Measurements from ENCODE around the gene ATXN7L2. TPM values are rescaled to one million over a fixed set of nuclear protein-coding genes. Genes with fewer than 3 reads are reported as not detected.
"Not testable (repeated sequence)": the region's sequence is repeated elsewhere in the genome, so short reads cannot be mapped to it uniquely, and the experiment has no call there.

ATXN7L2 gene, protein sequence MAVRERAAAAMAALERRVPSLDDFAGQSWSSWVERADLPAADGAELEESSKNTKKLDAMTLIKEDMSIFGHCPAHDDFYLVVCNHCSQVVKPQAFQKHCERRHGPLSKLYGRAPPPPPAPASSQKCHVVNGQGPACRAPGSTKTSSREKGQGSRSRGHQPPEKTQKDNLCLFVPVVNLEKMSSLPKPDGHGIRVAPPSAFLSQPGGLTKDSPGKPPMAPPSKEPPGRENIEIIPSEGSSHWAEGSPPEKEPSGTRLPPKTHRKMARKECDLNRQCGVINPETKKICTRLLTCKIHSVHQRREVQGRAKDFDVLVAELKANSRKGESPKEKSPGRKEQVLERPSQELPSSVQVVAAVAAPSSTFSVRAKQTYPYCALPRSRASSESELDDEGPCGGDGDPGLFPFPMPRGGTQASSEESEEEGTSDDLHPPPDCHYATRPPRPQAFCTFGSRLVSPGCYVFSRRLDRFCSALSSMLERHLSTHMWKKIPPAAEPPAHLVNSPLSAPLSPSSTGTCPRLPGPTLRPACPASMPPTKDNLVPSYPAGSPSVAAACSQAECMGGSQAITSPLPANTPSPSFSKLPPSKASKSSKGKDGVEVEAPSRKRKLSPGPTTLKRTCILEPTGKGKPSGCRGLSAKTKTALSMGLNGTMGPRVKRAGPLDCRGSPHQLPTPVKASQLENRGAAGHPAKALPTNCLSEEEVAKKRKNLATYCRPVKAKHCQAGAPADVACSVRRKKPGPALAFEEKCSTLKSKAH
- 17.4 and 18.0 TPM in 2 replicates for total RNA-seq

DNA sequence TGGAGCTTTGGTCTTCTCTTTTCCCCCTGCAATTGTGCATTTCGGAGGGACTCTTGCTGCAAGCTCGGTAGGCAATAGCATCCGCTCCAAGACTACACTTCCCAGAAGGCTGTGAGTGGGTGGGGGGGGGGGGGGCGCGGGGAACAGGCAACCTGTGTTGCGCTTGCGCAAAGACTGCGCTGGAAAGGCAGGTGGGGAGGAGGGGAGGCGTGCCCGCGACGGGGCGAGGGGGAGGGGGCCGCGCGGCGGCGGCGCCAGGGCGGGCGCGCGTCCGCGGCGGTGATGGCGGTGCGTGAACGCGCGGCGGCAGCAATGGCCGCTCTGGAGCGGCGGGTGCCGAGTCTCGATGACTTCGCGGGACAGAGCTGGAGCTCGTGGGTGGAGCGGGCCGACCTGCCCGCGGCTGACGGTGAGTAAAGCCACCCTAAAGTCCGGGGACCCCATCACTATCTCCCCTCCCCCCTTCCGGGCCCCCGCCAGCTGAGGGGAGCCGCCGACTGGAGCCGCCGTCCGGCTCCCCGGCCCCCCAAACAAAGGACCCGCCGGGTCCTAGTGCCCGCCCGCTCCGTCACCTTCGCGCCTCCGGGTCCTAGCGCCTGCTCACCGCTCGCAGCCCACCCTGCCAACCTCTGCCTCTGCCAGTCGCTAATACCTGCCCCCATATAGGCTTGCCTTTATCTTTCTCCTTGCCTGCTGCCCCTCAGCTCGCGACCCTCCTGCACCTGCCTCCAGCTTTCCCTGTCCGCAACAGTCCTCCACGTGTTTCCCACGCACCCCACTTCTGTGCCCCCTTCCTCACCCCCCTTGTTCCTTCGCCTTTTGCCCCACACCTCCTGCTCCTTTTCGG, at the start of gene ATXN7L2:
ATXN7L2 (plus strand) TSS at position 234 of the 847 bp plus-strand sequence; CDS start at position 283, 49 bp downstream.
- Mint-ChIP-seq H3K4me1 (ENCODE audit: low read depth) (peaks cover 35% of the 10 kb centered on the region), H3K9me3 (no peaks in the 10 kb centered on the region), H3K27me3 (ENCODE audit: insufficient read depth) (peaks cover 13% of the 10 kb centered on the region), H3K36me3 (ENCODE audit: low read depth) (no peaks in the 10 kb centered on the region), H3K4me3 (peak within 1 kb of the TSS; percentile 95), H3K27ac (peak within 1 kb of the TSS; percentile 96)
- intact Hi-C loops (cut with micrococcal nuclease) = loop anchor here (1.0 to 5.0 kb wide), 9 partner anchors 10 to 550 kb away; partner anchors contain the start of genes CELSR2, CYB561D1, GSTM3 and PSMA5
- peak; percentile 87 for DNase-seq (ENCODE audit: low spot score)

DNA sequence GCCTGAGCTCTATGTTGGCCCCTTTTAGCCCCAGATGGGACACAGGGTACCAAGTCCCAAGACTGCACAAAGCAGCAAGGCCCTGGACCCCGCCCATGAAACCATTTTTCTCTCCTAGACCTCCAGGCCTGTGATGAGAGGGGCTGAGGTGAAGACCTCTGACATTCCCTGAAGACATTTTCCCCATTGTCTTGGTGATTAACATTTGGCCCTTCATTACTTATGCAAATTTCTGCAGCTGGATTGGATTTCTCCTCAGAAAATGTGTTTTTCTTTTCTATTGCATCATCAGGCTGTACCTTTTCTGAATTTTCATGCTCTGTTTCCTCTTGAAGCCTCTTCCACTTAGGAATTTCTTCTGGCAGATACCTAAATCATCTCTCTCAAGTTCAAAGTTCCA, 49.2 kb upstream of the ATXN7L2 start:
- no peaks in the 10 kb centered on the region for H3K4me1 Mint-ChIP-seq (ENCODE audit: low read depth)
- H3K4me3 Mint-ChIP-seq = no peak overlapping the region
- H3K27ac Mint-ChIP-seq = no peak overlapping the region
- H3K9me3 Mint-ChIP-seq = no peaks in the 10 kb centered on the region
- DNase-seq (ENCODE audit: low spot score) = no peak
- intact Hi-C loops (cut with micrococcal nuclease) = no loop called here
- peaks cover 8% of the 10 kb centered on the region for H3K27me3 Mint-ChIP-seq (ENCODE audit: insufficient read depth)
- no peaks in the 10 kb centered on the region for H3K36me3 Mint-ChIP-seq (ENCODE audit: low read depth)

DNA sequence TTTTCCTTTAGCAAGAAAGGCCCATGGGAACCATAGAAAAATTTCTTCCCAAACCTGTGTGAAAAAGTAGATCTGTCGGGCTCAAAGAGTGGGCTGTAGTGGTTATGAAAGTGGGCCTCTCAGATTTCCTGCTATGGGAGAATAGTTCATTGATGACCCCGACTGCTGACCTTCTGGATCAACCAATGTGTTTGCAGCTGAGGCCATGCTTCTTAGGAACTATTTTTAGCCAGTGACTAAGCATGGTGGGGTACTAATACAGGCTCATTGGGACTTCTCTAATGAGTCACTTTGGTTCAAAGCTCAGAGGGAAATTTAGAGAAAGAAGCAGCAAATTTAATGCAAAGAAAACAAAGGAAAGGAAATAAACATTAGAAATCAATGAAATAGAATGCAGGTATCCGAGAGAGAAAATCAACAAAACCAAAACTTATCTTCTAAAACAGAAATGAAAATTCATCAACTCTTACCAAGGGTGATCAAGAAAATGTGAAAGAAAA, 44.9 kb upstream of the ATXN7L2 start:
- Mint-ChIP-seq H3K4me1 (ENCODE audit: low read depth) (no peaks in the 10 kb centered on the region), H3K27me3 (ENCODE audit: insufficient read depth) (peaks cover 3% of the 10 kb centered on the region), H3K36me3 (ENCODE audit: low read depth) (no peaks in the 10 kb centered on the region), H3K9me3 (no peaks in the 10 kb centered on the region), H3K27ac (no peak overlapping the region), H3K4me3 (no peak overlapping the region)
- no peak for DNase-seq (ENCODE audit: low spot score)
- intact Hi-C loops (cut with micrococcal nuclease) = no loop called here

DNA sequence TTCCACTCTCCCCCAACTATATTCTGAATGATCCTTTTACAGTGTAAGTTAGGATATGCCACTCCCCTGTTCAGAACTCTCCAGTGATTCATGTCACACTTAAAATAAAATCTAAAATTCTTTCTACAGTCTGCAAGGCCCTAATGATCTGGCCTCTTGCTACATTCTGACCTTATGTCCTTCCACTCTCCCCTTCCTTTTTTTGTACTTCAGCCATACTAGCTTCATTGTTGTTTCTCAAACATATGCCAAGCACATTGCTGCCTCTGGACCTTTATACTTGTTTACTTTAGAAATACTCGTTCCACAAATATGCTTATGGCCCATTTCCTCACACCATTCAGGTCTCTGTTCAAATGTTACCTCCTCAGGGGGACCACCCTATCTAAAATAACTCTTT, 42.6 kb upstream of the ATXN7L2 start:
- H3K36me3 Mint-ChIP-seq (ENCODE audit: low read depth) = no peaks in the 10 kb centered on the region
- H3K27ac Mint-ChIP-seq = no peak overlapping the region
- intact Hi-C loops (cut with micrococcal nuclease) = no loop called here
- H3K4me1 Mint-ChIP-seq (ENCODE audit: low read depth) = no peaks in the 10 kb centered on the region
- no peaks in the 10 kb centered on the region for H3K9me3 Mint-ChIP-seq
- H3K27me3 Mint-ChIP-seq (ENCODE audit: insufficient read depth) = peaks cover 12% of the 10 kb centered on the region
- H3K4me3 Mint-ChIP-seq = no peak overlapping the region
- no peak for DNase-seq (ENCODE audit: low spot score)

DNA sequence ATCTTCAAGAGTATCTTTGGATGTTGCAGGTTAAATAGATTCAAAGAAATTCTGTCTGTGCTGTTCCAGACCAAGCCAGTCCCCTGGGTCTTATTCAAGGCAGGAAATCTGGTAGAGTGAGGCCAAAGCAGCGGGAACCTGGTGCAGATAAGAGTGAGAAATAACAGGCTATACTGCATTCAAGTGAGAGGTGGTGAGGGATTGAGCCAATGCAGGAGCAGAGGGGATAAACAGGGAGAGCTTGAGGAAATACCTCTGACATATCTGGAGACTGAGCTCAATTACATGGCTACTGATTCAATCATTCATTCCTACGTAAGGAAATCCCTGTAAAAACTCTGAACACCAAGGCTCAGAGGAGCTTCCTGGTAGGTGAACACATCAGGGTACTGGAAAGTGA, 40.2 kb upstream of the ATXN7L2 start:
- H3K27me3 Mint-ChIP-seq (ENCODE audit: insufficient read depth) = peaks cover 20% of the 10 kb centered on the region
- H3K36me3 Mint-ChIP-seq (ENCODE audit: low read depth) = no peaks in the 10 kb centered on the region
- H3K9me3 Mint-ChIP-seq = no peaks in the 10 kb centered on the region
- DNase-seq (ENCODE audit: low spot score) = no peak
- H3K4me3 Mint-ChIP-seq = no peak overlapping the region
- no peak overlapping the region for H3K27ac Mint-ChIP-seq
- H3K4me1 Mint-ChIP-seq (ENCODE audit: low read depth) = no peaks in the 10 kb centered on the region
- intact Hi-C loops (cut with micrococcal nuclease) = no loop called here

DNA sequence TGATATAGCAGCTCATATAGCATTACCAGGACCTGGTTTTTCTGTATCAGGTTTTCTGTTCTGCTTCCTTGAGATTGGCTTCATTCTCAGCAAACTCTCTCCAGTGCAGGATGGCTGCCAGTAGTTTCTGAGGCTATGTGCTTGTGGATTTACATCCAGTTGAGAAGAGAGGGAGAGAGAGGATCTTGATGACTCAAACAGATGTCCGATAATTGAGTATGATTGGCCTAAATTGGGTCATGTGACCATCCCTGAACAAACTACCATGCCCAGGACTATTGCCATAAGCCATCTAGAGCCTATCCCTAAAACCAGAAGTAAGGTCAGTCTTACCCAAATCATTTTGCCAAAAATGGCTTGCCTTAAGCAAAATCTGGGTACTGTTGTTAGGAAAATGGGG, 39.4 kb upstream of the ATXN7L2 start:
- Mint-ChIP-seq H3K36me3 (ENCODE audit: low read depth) (no peaks in the 10 kb centered on the region), H3K4me1 (ENCODE audit: low read depth) (no peaks in the 10 kb centered on the region), H3K27me3 (ENCODE audit: insufficient read depth) (peaks cover 26% of the 10 kb centered on the region), H3K4me3 (no peak overlapping the region), H3K9me3 (no peaks in the 10 kb centered on the region), H3K27ac (no peak overlapping the region)
- DNase-seq (ENCODE audit: low spot score) = no peak
- intact Hi-C loops (cut with micrococcal nuclease) = no loop called here

DNA sequence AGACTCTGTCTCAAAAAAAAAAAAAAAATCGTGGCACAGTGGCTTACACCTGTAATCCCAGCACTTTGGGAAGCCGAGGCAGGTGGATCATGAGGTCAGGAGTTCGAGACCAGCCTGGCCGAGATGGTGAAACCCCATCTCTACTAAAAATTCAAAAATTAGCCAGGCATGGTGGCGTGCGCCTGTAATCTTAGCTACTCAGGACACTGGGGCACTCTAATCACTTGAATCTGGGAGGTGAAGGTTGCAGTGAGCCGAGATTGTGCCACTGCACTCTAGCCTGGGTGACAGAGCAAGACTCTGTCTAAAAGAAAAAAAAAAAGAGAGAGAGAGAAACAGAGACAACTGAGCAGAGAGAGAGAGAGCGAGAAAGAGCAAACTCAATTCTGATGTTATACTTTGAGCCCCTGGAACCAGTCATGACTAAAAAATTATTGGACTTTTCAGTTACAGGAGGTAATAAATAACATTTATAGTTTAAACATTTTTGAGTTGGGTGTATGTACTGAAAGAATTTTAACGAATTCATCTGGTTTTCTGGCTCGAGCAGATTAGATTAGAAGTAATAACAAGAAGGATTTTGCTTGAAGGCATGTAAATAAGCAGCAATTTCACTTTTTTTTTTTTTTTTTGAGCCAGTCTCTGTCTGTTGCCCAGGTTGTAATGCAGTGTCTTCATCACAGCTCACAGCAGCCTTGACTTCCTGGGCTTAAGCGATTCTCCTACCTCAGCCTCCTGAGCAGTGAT, 37.6 kb upstream of the ATXN7L2 start:
- H3K9me3 Mint-ChIP-seq; H3K27ac Mint-ChIP-seq; intact Hi-C loops (cut with micrococcal nuclease); H3K4me1 Mint-ChIP-seq (ENCODE audit: low read depth); DNase-seq (ENCODE audit: low spot score); H3K4me3 Mint-ChIP-seq; H3K36me3 Mint-ChIP-seq (ENCODE audit: low read depth): not testable (repeated sequence)
- H3K27me3 Mint-ChIP-seq (ENCODE audit: insufficient read depth) = peaks cover 37% of the 10 kb centered on the region

DNA sequence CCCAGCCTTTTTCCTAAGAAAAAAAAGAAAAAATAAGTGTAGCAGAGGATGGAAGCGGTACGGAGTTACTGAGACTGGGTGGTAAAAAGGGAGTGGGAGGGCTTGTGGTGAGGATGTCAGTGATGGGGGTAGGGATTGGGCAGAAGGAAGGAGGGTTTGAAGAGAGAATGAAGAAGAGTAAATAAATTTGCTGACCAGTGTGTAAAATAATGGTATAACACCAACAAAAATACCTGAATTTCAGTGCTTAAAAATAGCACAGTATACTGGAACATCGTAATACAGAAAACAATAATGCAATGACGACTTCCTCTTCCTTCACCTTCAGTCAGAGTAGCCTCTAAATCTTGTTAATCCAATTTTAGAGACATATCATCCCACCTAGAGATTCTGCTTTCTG, 36.2 kb upstream of the ATXN7L2 start:
- H3K36me3 Mint-ChIP-seq (ENCODE audit: low read depth) = no peaks in the 10 kb centered on the region
- peaks cover 38% of the 10 kb centered on the region for H3K27me3 Mint-ChIP-seq (ENCODE audit: insufficient read depth)
- no peak overlapping the region for H3K27ac Mint-ChIP-seq
- intact Hi-C loops (cut with micrococcal nuclease) = no loop called here
- peaks cover 3% of the 10 kb centered on the region for H3K9me3 Mint-ChIP-seq
- DNase-seq (ENCODE audit: low spot score) = no peak
- no peaks in the 10 kb centered on the region for H3K4me1 Mint-ChIP-seq (ENCODE audit: low read depth)
- no peak overlapping the region for H3K4me3 Mint-ChIP-seq

DNA sequence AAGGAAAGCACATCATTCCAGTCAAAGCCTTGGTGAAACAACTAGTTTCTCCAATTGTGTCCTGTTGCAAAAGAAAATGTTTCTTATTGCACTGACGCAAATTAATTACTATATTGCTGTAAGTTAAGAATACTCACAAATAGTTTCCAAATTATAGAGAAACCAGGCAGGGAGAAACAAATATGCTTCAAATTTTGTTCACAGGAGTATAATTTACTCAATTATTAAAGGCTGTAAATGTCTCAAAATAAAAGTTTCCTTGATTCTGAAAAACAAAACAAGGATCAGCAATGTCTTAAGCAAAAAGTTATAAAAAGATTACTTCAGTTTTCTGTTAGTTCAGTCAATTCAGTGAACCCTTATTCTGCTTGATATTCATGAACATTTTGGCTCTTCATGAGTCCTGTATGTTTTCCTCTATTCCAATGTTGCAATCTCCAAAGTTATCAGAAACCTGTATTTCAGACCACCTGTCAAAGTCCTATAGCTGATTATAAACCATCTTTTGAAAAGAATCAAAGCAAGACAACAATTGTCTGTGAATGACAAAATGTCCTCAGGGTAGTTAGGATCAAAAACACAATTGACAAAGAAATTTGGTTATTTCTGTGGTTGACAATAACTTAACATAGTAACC, 29.1 kb upstream of the ATXN7L2 start:
- DNase-seq (ENCODE audit: low spot score) = no peak
- H3K4me3 Mint-ChIP-seq = no peak overlapping the region
- no peaks in the 10 kb centered on the region for H3K4me1 Mint-ChIP-seq (ENCODE audit: low read depth)
- H3K9me3 Mint-ChIP-seq = peaks cover 21% of the 10 kb centered on the region
- no peaks in the 10 kb centered on the region for H3K36me3 Mint-ChIP-seq (ENCODE audit: low read depth)
- intact Hi-C loops (cut with micrococcal nuclease) = no loop called here
- no peak overlapping the region for H3K27ac Mint-ChIP-seq
- peaks cover 30% of the 10 kb centered on the region for H3K27me3 Mint-ChIP-seq (ENCODE audit: insufficient read depth)

DNA sequence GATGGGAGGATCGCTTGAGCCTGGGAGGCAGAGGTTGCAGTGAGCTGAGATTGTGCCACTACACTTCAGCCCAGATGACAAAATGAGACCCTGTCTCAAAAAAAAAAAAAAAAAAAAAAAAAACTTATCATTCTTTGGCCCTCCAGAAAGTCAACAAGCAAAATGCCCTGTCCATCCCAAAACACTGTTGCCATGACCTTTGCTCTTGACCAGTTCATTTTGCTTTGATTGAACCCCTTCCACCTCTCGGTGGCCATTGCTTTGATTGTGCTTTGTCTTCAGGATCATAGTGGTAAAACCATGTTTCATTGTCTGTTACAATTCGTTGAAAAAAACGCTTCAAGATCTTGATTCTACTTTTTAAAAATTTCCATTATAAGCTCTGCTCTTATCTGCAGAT, 25.9 kb upstream of the ATXN7L2 start:
- DNase-seq (ENCODE audit: low spot score) = no peak
- peaks cover 40% of the 10 kb centered on the region for H3K27me3 Mint-ChIP-seq (ENCODE audit: insufficient read depth)
- no peaks in the 10 kb centered on the region for H3K4me1 Mint-ChIP-seq (ENCODE audit: low read depth)
- no peaks in the 10 kb centered on the region for H3K36me3 Mint-ChIP-seq (ENCODE audit: low read depth)
- no peak overlapping the region for H3K27ac Mint-ChIP-seq
- intact Hi-C loops (cut with micrococcal nuclease) = no loop called here
- peaks cover 20% of the 10 kb centered on the region for H3K9me3 Mint-ChIP-seq
- no peak overlapping the region for H3K4me3 Mint-ChIP-seq

DNA sequence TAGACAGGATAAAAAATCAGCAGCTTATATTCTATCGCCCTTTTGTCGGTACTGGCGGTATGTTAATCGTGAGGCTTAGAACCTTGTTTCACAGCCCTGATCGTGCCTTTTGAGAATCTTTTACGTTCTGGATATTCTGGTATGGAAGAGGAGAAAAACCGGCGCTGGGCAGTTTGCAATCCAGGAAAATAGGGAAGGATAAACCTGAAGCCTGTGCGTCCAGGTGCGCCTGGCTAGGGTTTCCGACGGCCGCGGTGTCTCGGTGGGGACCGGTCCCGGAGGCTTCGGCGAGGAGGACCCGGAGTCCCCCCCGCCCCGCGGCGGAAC, 17.6 kb upstream of the ATXN7L2 start:
- Mint-ChIP-seq H3K36me3 (ENCODE audit: low read depth) (no peaks in the 10 kb centered on the region), H3K27ac (no peak overlapping the region), H3K4me1 (ENCODE audit: low read depth) (no peaks in the 10 kb centered on the region), H3K4me3 (peak overlapping the region; percentile 72), H3K9me3 (no peaks in the 10 kb centered on the region), H3K27me3 (ENCODE audit: insufficient read depth) (peaks cover 82% of the 10 kb centered on the region)
- DNase-seq (ENCODE audit: low spot score) = no peak
- intact Hi-C loops (cut with micrococcal nuclease) = loop anchor here (5.0 kb wide), 1 partner anchor 39 kb away; the partner anchor contains the start of gene PSMA5

Data from activated T-helper 1 cell treated with anti-CD3 and anti-CD28 coated beads, Interleukin-12 subunit alpha, Interleukin-12 subunit beta, Interleukin-2, Interleukin-4 antibody, amounts not matched to agents 30 ng/mL and 10 ng/mL and 1 ng/mL, durations not matched to agents 14 hours and 24 hours and 36 hours (primary cell).